Small intestine (tissue), 7 donors: ENCODE measurements around the gene TARDBP. TPM values are rescaled to one million over a fixed set of nuclear protein-coding genes. Genes with fewer than 3 reads are reported as not detected.
"Not testable (repeated sequence)": the region's sequence is repeated elsewhere in the genome, so short reads cannot be mapped to it uniquely, and the experiment has no call there.

ENCODE experiments used
- DNase-seq, 2 donors: peaks; one replicate each; pipeline versions ENCODE4 v3.0.0 to v3.0.0-alpha.2; 2013
- FAIRE-seq: peaks from 2 replicates; lab custom pipeline; 2012; peaks lifted over from hg19 to GRCh38; lab: Jason Lieb, UNC
- H3K27ac ChIP-seq, 3 donors: one replicate each; pipeline ENCODE4 v1.5.1; 2013; ENCODE audit warnings: low read length in 2 of 3, mild to moderate bottlenecking in 2 of 3, control low read depth in 1 of 3, inconsistent platforms in 1 of 3, low read depth in 1 of 3, moderate library complexity in 1 of 3
- H3K27me3 ChIP-seq, 3 donors: one replicate each; pipeline ENCODE4 v1.6.1; 2013; ENCODE audit warnings: low read length in 3 of 3, inconsistent platforms in 1 of 3; ENCODE audit not compliant: control insufficient read depth in 3 of 3, insufficient read depth in 3 of 3
- H3K36me3 ChIP-seq, 3 donors: one replicate each; pipeline ENCODE4 v1.6.1; 2013; ENCODE audit warnings: low read length in 3 of 3, inconsistent platforms in 1 of 3, low read depth in 1 of 3, mild to moderate bottlenecking in 1 of 3, moderate library complexity in 1 of 3; ENCODE audit not compliant: control insufficient read depth in 3 of 3, insufficient read depth in 2 of 3
- H3K4me1 ChIP-seq, 3 donors: one replicate each; pipeline ENCODE4 v1.6.1; 2013; ENCODE audit warnings: low read length in 2 of 3, inconsistent platforms in 1 of 3, low read depth in 1 of 3, mild to moderate bottlenecking in 1 of 3, moderate library complexity in 1 of 3; ENCODE audit not compliant: control insufficient read depth in 3 of 3, insufficient read depth in 2 of 3
- H3K4me3 ChIP-seq, 3 donors: one replicate each; pipeline ENCODE4 v1.5.1; 2013; ENCODE audit warnings: low read length in 3 of 3, control low read depth in 1 of 3, inconsistent platforms in 1 of 3, low read depth in 1 of 3, mild to moderate bottlenecking in 1 of 3, moderate library complexity in 1 of 3
- H3K9me3 ChIP-seq, 2 donors: one replicate each; pipeline ENCODE4 v1.6.1; 2013; ENCODE audit warnings: low read depth in 1 of 2, low read length in 1 of 2; ENCODE audit not compliant: control insufficient read depth in 2 of 2, insufficient read depth in 1 of 2
- whole genome bisulfite sequencing, 3 donors: extraction: QIAGEN DNeasy Blood & Tissue Kit; methylation state at CpG; one replicate each; pipeline ENCODE4 v1.1.7; 2013; 5-methylcytosine and 5-hydroxymethylcytosine counted together
- polyA plus RNA-seq, 4 donors: library from polyadenylated mRNA; stranded (reverse) in 3 of 4; unstranded in 1 of 4; fragments of 200-250 nt in 3 of 4; fragments of 120-200 nt in 1 of 4; gene quantifications; one replicate each; pipeline versions ENCODE4 v1.2.1 to v1.2.3, GENCODE V29; 2013
- donor health status: healthy with polysubstance abuse.
- donor health status: control.
- donor health status: control.
- donor health status: Bipolar disorder and iron deficiency.
- donor health status: healthy.

The TARDBP gene
- polyA plus RNA-seq, 4 donors = 86.1 to 184 (median 116) TPM

DNA sequence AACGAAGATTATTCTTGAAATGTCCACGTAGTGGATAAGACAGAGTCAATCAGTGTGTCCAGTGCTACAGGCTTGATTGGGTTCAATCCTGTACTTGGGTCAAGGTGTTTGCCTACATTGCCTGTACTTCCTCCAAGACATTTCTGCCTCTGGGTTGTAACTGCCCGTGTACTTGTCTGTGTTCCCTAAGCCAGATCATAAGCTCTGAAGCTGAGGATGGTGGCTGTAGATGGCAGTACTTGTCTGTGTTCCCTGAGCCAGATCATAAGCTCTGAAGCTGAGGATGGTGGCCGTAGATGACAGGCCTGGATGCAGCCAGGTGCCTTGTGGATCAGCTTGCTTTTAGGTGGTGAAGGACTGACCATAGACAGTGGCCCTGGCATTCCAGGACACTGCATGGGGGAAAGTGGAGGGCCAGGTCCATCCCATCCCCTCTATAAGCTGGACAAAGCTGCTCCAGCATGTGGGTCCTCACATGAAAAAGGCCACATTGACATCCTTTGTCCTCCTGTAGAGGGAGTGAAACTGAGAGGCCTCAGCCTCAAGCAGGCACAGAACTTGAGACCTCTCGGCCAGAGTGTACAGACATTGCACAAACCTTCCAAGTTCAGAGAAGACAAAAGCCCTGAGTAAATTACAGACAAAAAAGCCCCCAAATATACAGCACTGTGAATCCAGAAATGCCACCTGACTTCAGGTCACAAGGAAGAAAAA, 49.4 kb downstream of the TARDBP start:
- peaks cover 0 to 2% of the 10 kb centered on the region in 2 donors for H3K9me3 ChIP-seq
- H3K36me3 ChIP-seq = peaks cover 7 to 56% (median 9%) of the 10 kb centered on the region in 3 donors
- FAIRE-seq = no peak
- no peak overlapping the region for H3K27ac ChIP-seq
- DNase-seq = no peak
- H3K27me3 ChIP-seq = no peaks in the 10 kb centered on the region
- WGBS, 3 donors = 61 to 76% (median 62%) methylated on average over 5 of the region's 5 CpGs
- no peak overlapping the region for H3K4me3 ChIP-seq
- H3K4me1 ChIP-seq = peaks cover 3 to 12% (median 3%) of the 10 kb centered on the region in 3 donors

DNA sequence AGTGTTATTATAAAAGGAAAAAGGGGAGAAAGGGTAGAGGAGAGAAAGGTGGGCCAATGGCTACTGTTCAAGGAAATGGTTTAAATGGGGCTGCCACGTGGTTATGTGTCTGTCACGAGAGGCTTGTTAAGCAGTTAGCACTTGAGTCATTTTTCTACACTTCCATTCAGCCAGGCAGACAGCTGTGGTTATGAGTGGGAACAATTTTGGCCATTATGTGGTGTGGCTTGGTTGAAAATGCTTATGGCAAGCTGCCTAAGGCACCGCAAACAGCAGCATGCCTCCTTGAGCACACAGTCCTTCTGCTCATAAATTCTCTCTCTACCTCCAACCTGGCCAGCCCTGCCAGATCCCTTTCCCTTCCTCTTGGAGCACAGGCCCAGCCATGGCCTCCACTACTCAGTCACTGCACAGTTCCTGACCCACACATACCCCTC, 50.5 kb downstream of the TARDBP start:
- 62 to 75% (median 63%) methylated on average over 3 of the region's 3 CpGs for WGBS, 3 donors
- no peak for DNase-seq
- Histone ChIP-seq H3K36me3 (peaks cover 7 to 53% (median 11%) of the 10 kb centered on the region in 3 donors), H3K4me1 (peaks cover 3 to 12% (median 3%) of the 10 kb centered on the region in 3 donors), H3K27me3 (no peaks in the 10 kb centered on the region), H3K9me3 (peaks cover 0 to 2% of the 10 kb centered on the region in 2 donors), H3K4me3 (no peak overlapping the region), H3K27ac (peak overlapping the region in 1 of 3 donors; percentile 46)
- no peak for FAIRE-seq

DNA sequence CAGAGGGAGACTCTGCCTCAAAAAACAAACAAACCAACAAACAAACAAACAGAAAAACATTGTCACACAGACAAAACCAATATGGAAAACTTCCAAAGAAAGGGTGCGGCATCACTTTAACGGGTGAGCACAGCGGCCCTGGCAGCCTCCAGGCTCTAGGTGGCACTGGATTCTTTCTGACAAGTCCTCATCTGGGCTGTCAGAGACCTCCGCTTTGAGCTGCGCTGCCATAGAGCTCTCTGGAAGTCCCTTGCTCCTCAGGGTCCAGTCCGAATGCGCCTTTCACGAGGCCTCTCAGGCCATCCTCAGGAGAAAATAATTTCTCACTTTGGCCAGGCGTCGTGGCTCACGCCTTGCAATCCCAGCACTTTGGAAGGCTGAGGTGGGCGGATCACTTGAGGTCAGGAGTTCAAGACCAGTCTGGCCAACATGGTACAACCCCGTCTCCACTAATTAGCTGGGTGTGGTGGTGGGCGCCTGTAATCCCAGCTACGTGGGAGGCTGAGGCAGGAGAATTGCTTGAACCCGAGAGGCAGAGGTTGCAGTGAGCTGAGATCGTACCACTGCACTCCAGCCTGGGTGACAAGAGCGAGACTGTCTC, 51.6 kb downstream of the TARDBP start:
- not testable (repeated sequence) for FAIRE-seq, H3K27me3 ChIP-seq, H3K4me1 ChIP-seq, H3K4me3 ChIP-seq, H3K9me3 ChIP-seq, H3K27ac ChIP-seq, DNase-seq
- WGBS, 3 donors = 88 to 90% (median 90%) methylated on average over 17 to 18 of the region's 18 CpGs
- peaks cover 14 to 56% (median 19%) of the 10 kb centered on the region in 3 donors for H3K36me3 ChIP-seq

DNA sequence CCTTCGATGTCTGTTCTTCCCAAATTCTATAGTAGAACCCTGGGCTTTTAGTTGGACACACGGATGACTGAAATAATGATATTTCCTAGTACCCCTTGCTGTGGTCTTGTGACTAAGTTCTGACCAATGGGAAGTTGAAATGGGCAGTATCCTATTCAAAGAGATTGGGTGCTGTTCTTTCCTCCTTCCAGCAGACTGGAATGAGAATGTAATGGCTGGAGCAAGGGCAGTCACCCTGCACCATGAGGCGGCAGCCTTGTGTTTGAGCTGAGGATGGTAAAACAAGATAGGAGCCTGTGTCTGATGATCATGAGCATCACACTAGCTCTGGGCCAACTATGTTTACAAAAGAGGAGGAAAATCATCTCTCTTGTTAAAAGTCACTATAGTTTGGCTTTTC, 52.5 kb downstream of the TARDBP start:
- DNase-seq = no peak
- Histone ChIP-seq H3K9me3 (peaks cover 0 to 2% of the 10 kb centered on the region in 2 donors), H3K4me3 (no peak overlapping the region), H3K27ac (no peak overlapping the region), H3K4me1 (peaks cover 0 to 4% (median 0%) of the 10 kb centered on the region in 3 donors), H3K27me3 (no peaks in the 10 kb centered on the region), H3K36me3 (peaks cover 19 to 65% (median 20%) of the 10 kb centered on the region in 3 donors)
- FAIRE-seq = no peak
- 98 to 100% (median 100%) methylated on average over 3 of the region's 3 CpGs for WGBS, 3 donors

DNA sequence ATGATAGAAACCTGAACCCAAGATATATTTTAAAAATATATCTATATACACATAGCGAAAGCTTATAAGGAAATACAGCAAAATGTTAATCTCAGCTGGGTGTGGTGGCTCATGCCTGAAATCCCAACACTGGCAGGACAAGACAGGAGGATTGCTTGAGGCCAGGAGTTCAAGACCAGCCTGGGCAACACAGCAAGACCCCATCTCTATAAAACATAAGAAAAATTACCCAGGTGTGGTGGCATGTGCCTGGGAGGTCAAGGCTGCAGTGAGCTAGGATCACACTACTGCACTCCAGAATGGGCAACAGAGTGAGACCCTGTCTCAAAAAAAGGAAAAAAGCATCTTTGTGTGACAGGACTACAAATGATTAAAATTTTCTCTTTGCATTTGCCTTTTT, 53.3 kb downstream of the TARDBP start:
- Histone ChIP-seq H3K9me3 (peaks cover 0 to 2% of the 10 kb centered on the region in 2 donors), H3K27me3 (no peaks in the 10 kb centered on the region), H3K27ac (no peak overlapping the region), H3K36me3 (peaks cover 19 to 70% (median 24%) of the 10 kb centered on the region in 3 donors), H3K4me1 (peaks cover 0 to 2% (median 0%) of the 10 kb centered on the region in 3 donors), H3K4me3 (no peak overlapping the region)
- FAIRE-seq = no peak
- DNase-seq = no peak
- 93 to 100% (median 98%) methylated on average over 1 of the region's 1 CpG for WGBS, 3 donors

DNA sequence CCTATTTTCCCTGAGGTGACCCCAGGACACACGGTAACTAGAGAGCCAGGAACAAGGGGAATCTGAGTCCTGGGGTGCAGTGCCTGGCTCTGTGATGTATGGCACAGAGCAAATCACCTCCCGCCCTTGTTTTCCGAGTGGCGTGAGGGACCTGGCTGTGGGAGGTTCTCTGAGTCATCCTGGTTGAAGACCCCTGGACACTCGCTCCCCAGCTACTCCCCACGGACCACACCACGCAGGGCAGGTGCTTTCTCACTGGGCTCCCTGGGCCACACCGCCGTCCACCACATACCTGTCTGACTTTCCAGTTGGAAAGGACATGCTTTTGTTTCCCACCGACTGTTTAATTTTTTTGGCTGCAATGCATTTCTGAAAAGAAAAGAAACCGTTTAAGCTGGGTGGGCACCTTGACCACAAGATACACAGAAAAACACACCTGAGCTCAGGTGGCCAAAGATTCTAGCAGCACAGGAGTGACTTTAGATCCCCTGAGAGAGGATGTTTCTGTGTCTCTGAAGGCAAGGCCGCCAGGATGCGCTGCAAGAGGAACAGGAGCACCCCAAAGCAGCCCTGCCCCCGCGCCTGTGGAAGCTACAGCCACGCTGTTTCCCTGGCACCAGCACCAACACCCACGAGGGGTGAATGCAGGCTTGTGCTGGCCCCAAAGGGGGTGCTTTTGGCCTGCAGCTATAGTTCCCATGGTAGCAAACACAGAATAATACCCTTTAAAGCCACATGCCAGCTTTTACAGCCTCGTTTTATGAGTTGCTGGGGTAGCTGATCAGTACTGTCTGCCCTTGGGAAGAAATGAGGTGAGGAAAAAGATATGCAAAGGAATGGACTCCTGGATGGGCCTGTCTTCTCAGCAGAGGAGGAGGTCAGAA, 55.5 kb downstream of the TARDBP start:
- peaks cover 19 to 81% (median 39%) of the 10 kb centered on the region in 3 donors for H3K36me3 ChIP-seq

DNA sequence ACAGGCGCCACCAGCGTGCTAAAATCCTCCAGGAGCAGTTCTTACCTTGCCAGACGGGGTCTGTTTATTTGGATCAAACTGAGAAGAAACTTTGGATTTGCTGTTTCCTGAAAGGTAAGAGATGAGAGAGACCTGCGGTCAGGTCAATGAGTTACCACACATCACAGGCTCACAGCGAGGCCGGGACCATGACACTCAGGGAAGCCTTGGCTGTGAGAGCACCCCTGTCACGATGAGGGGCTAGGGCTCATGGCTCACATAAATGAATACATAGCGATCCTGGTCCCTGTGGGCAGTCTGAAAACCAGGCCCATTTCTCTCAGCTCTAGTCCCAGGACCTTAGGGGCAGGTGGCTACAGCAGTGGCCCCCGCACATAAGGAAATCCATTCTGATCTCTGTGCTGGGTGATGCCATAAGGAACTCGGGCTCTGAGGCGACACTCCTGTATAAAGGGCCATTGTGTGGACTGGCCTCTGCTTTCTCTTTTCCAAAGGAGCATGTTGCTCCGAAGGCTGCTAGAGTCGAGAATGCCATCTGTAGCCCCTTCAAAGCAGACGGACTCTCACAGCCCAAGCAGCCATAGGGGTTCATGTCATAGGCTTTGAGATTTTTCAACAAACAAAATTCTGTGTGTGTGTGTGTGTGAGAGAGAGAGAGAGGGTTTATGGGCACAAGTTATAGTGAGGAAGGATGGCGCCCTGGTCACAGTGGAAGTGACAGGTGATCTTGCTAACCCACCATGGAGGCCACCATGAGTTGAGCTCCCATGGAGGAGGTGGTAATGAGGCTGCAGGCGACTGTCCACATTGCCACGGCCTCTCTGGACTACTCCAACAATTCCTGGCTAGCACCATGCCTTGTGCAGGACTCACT, 56.4 kb downstream of the TARDBP start:
- Histone ChIP-seq H3K4me3 (no peak overlapping the region), H3K27me3 (no peaks in the 10 kb centered on the region), H3K36me3 (peaks cover 21 to 77% (median 39%) of the 10 kb centered on the region in 3 donors), H3K9me3 (peaks cover 0 to 2% of the 10 kb centered on the region in 2 donors), H3K4me1 (no peaks in the 10 kb centered on the region), H3K27ac (no peak overlapping the region)
- FAIRE-seq (no peak), DNase-seq (no peak)
- 93 to 95% (median 94%) methylated on average over 17 of the region's 17 CpGs for WGBS, 3 donors

More for the DNA sequence above, 55.5 kb downstream of the TARDBP start:
- H3K4me1 ChIP-seq = no peaks in the 10 kb centered on the region
- FAIRE-seq (no peak), DNase-seq (no peak)
- H3K4me3 ChIP-seq = no peak overlapping the region
- H3K9me3 ChIP-seq = peaks cover 0 to 2% of the 10 kb centered on the region in 2 donors
- H3K27ac ChIP-seq = no peak overlapping the region
- 87 to 93% (median 93%) methylated on average over 18 of the region's 18 CpGs for WGBS, 3 donors
- H3K27me3 ChIP-seq = no peaks in the 10 kb centered on the region
